ENCODE data around the gene KDM7A.

GRCh38 chr7:140222814-140223213 is 46.0 kb upstream of the KDM7A start:
- TF ChIP-seq CTCF (IDR thresholded peaks at IDR 0.05 in 2 of 3, conservative IDR thresholded peaks at IDR 0.05 in 1 of 3; ENCODE audit: control insufficient read depth in 2 of 3, extremely low read depth in 1 of 3, insufficient read depth in 1 of 3, low read depth in 3 of 3, low read length in 3 of 3) (no peak), SRF (IDR thresholded peaks at IDR 0.05; ENCODE audit: low read depth in 2 of 2, low read length in 2 of 2) (no peak), RFX5 (IDR thresholded peaks at IDR 0.05; ENCODE audit: low read depth, low read length) (no peak), HDAC6 (IDR thresholded peaks at IDR 0.05; ENCODE audit: unreplicated experiment) (no peak), POLR2A (IDR thresholded peaks at IDR 0.05; ENCODE audit: low read depth, low read length) (no peak), CREB1 (IDR thresholded peaks at IDR 0.05; ENCODE audit: low read depth) (no peak), WRNIP1 (IDR thresholded peaks at IDR 0.05; ENCODE audit: borderline replicate concordance, low read depth, low read length) (no peak), CBX5 (IDR thresholded peaks at IDR 0.05; ENCODE audit: low read depth) (no peak), SREBF1 (IDR thresholded peaks at IDR 0.05; ENCODE audit: low read length) (no peak), TCF7 (IDR thresholded peaks at IDR 0.05; ENCODE audit: borderline replicate concordance) (no peak), IRF3 (IDR thresholded peaks at IDR 0.05) (no peak)
- TF ChIP-seq, protein P1, sequence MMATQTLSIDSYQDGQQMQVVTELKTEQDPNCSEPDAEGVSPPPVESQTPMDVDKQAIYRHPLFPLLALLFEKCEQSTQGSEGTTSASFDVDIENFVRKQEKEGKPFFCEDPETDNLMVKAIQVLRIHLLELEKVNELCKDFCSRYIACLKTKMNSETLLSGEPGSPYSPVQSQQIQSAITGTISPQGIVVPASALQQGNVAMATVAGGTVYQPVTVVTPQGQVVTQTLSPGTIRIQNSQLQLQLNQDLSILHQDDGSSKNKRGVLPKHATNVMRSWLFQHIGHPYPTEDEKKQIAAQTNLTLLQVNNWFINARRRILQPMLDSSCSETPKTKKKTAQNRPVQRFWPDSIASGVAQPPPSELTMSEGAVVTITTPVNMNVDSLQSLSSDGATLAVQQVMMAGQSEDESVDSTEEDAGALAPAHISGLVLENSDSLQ (IDR thresholded peaks at IDR 0.05), result no peak

Measured in GM12878 (cell line).